Activated CD8-positive, alpha-beta T cell treated with anti-CD3 and anti-CD28 coated beads for 36 hours (primary cell): ENCODE results near the gene FRRS1. TPM values are rescaled to one million over a fixed set of nuclear protein-coding genes. Genes with fewer than 3 reads are reported as not detected.

ENCODE experiments used
- ATAC-seq: fragments of 200-7000 bp; cut with Tn5 transposase; one replicate; pipeline ENCODE4 v1.10.0; 2021; ENCODE audit warnings: mild to moderate bottlenecking, moderate library complexity
- CTCF ChIA-PET: fragments of 350-600 bp; sonication (Branson Sonifier 250); formaldehyde crosslinking; loops from one replicate; lab custom pipeline; 2021; ENCODE audit warnings: antibody characterized with exemption; lab: Charles Lee
- POLR2A ChIA-PET: fragments of 350-600 bp; sonication (Branson Sonifier 250); formaldehyde crosslinking; loops from one replicate; lab custom pipeline; 2021; ENCODE audit warnings: antibody characterized with exemption; lab: Charles Lee
- DNase-seq: peaks from one replicate; pipeline ENCODE4 v3.0.0-alpha.2; 2020
- H3K27ac Mint-ChIP-seq: one replicate; pipeline ENCODE4 v1.8.0; 2021; ENCODE audit warnings: mild to moderate bottlenecking, mixed read lengths
- H3K27me3 Mint-ChIP-seq: one replicate; pipeline ENCODE4 v1.8.0; 2021; ENCODE audit warnings: mixed read lengths
- H3K36me3 Mint-ChIP-seq: one replicate; pipeline ENCODE4 v1.8.0; 2021; ENCODE audit warnings: low read depth, mixed read lengths
- H3K4me1 Mint-ChIP-seq: one replicate; pipeline ENCODE4 v1.8.0; 2021; ENCODE audit warnings: low read depth, mixed read lengths
- H3K4me3 Mint-ChIP-seq: one replicate; pipeline ENCODE4 v1.8.0; 2021; ENCODE audit warnings: mild to moderate bottlenecking, moderate library complexity, mixed read lengths
- H3K9me3 Mint-ChIP-seq: one replicate; pipeline ENCODE4 v1.8.0; 2021; ENCODE audit warnings: mixed read lengths
- CTCF ChIP-seq: fragments of 200-600 bp; IDR thresholded peaks from one replicate; pipeline ENCODE4 v1.8.0; 2022; ENCODE audit warnings: antibody characterized with exemption, mild to moderate bottlenecking
- intact Hi-C: fragments of 100-400 bp; cut with micrococcal nuclease; formaldehyde crosslinking; loops from one replicate; pipeline ENCODE4 v1.10.0; 2022
- total RNA-seq, 2 experiments: library from RNA; stranded (reverse); gene quantifications; one replicate each; pipeline ENCODE4 v1.2.3, GENCODE V29; 2021

FRRS1 gene
- total RNA-seq, 2 experiments from 2014 or later, result 4.0 to 4.2 TPM

- intact Hi-C loops, result no loop called here
- Mint-ChIP-seq H3K4me3 (no peak overlapping the region), H3K27me3 (peaks cover 20% of the 10 kb centered on the region), H3K27ac (no peak overlapping the region), H3K36me3 (no peaks in the 10 kb centered on the region), H3K9me3 (no peaks in the 10 kb centered on the region), H3K4me1 (no peaks in the 10 kb centered on the region)
- no peak for TF ChIP-seq CTCF
- DNase-seq (no peak), ATAC-seq (no peak)
- ChIA-PET CTCF (no interaction called here), POLR2A (no interaction called here)
Measured at GRCh38 chr1:99672038-99672437, 94.4 kb downstream of the FRRS1 start.

GRCh38 chr1:99670583-99670982 is 95.9 kb downstream of the FRRS1 start:
- no peak for ATAC-seq
- Mint-ChIP-seq H3K27ac (no peak overlapping the region), H3K4me3 (no peak overlapping the region), H3K9me3 (no peaks in the 10 kb centered on the region), H3K36me3 (no peaks in the 10 kb centered on the region), H3K27me3 (peaks cover 20% of the 10 kb centered on the region), H3K4me1 (no peaks in the 10 kb centered on the region)
- POLR2A ChIA-PET, result interaction anchor here (0.7 kb wide), 1 partner anchor 86 kb away, joined by 3 read pairs; no protein-coding TSS in a partner anchor
- TF ChIP-seq CTCF, result no peak
- DNase-seq, result no peak
- CTCF ChIA-PET, result no interaction called here
- intact Hi-C loops, result no loop called here

DNA sequence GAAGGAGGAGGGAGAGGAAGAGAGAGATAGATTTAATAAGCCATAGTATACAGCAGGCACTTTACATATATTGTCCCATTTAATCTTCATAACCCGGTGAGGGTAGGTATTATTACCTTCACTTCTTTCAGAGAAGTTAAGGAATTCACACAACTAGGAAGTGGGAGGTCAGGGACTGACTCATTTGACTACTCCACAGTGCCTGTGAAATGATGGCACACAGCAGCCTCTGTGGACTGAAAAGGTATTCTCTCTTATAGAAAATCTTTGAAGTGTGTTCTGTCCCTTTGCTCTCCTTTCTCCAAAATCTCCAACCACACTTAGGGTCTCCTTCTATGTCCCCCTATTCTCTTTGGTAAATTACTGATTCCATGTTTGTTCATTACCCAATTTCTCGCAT is 96.6 kb downstream of the FRRS1 start:
- H3K27ac Mint-ChIP-seq, result no peak overlapping the region
- TF ChIP-seq CTCF, result no peak
- H3K4me1 Mint-ChIP-seq, result no peaks in the 10 kb centered on the region
- ChIA-PET POLR2A (no interaction called here), CTCF (interaction anchor here (1.2 kb wide), 1 partner anchor 16 kb away, joined by 3 read pairs; no protein-coding TSS in a partner anchor)
- H3K9me3 Mint-ChIP-seq, result no peaks in the 10 kb centered on the region
- peaks cover 20% of the 10 kb centered on the region for H3K27me3 Mint-ChIP-seq
- no peak for DNase-seq
- ATAC-seq, result no peak
- H3K36me3 Mint-ChIP-seq, result no peaks in the 10 kb centered on the region
- intact Hi-C loops, result no loop called here
- H3K4me3 Mint-ChIP-seq, result no peak overlapping the region

- Mint-ChIP-seq H3K9me3 (no peaks in the 10 kb centered on the region), H3K27me3 (peaks cover 15% of the 10 kb centered on the region), H3K27ac (no peak overlapping the region), H3K4me1 (no peaks in the 10 kb centered on the region), H3K36me3 (no peaks in the 10 kb centered on the region), H3K4me3 (no peak overlapping the region)
- ChIA-PET CTCF (interaction anchor here (1.2 kb wide), 1 partner anchor 16 kb away, joined by 3 read pairs; no protein-coding TSS in a partner anchor), POLR2A (no interaction called here)
- no peak for TF ChIP-seq CTCF
- no peak for DNase-seq
- no peak for ATAC-seq
- intact Hi-C loops, result no loop called here
Measured at GRCh38 chr1:99669376-99669775, 97.1 kb downstream of the FRRS1 start.

- TF ChIP-seq CTCF, result no peak
- H3K27me3 Mint-ChIP-seq, result peaks cover 3% of the 10 kb centered on the region
- no peak overlapping the region for H3K27ac Mint-ChIP-seq
- no peak overlapping the region for H3K4me3 Mint-ChIP-seq
- ChIA-PET CTCF (interaction anchor here (1.7 kb wide), 1 partner anchor 20 kb away, joined by 7 read pairs; no protein-coding TSS in a partner anchor), POLR2A (no interaction called here)
- H3K4me1 Mint-ChIP-seq, result no peaks in the 10 kb centered on the region
- ATAC-seq (no peak), DNase-seq (no peak)
- no peaks in the 10 kb centered on the region for H3K36me3 Mint-ChIP-seq
- H3K9me3 Mint-ChIP-seq, result no peaks in the 10 kb centered on the region
- intact Hi-C loops, result no loop called here
Measured at GRCh38 chr1:99665212-99665611, 101.2 kb downstream of the FRRS1 start.
